Lower lobe of right lung (tissue), 2 donors: ENCODE results near the gene GMEB1. TPM values are rescaled to one million over a fixed set of nuclear protein-coding genes. Genes with fewer than 3 reads are reported as not detected.
"Not testable (repeated sequence)": the region's sequence is repeated elsewhere in the genome, so short reads cannot be mapped to it uniquely, and the experiment has no call there.

Experiments used
- ATAC-seq, 2 donors: fragments of 200-7000 bp; cut with Tn5 transposase; one replicate each; pipeline ENCODE4 v1.9.1; 2020 to 2022; ENCODE audit warnings: mild to moderate bottlenecking in 2 of 2, moderate library complexity in 2 of 2
- DNase-seq: peaks from one replicate; pipeline ENCODE4 v3.0.0-alpha.2; 2020
- H3K27ac ChIP-seq: fragments of 200-600 bp; one replicate; pipeline ENCODE4 v1.8.0; 2022
- H3K27me3 ChIP-seq: fragments of 200-600 bp; one replicate; pipeline ENCODE4 v1.8.0; 2022; ENCODE audit warnings: low read depth
- H3K36me3 ChIP-seq: fragments of 200-600 bp; one replicate; pipeline ENCODE4 v1.8.0; 2022; ENCODE audit warnings: mild to moderate bottlenecking
- H3K4me1 ChIP-seq: fragments of 200-600 bp; one replicate; pipeline ENCODE4 v1.8.0; 2022
- H3K4me3 ChIP-seq: fragments of 200-600 bp; one replicate; pipeline ENCODE4 v1.8.0; 2022; ENCODE audit warnings: mild to moderate bottlenecking
- H3K9me3 ChIP-seq: fragments of 200-600 bp; one replicate; pipeline ENCODE4 v1.8.0; 2022
- intact Hi-C: fragments of 100-400 bp; cut with DNase I; formaldehyde crosslinking; loops from one replicate; pipeline ENCODE4 v1.11.0; 2022
- total RNA-seq: library from RNA; stranded (reverse); fragmentation: NEBNext Ultra II Directional; extraction: Animal tissue kit (Norgen Biotek cat#: 25700); gene quantifications from one replicate; pipeline ENCODE4 v1.2.1, GENCODE V29; 2021
- TF ChIP-seq, protein P1 (sequence below): fragments of 200-600 bp; IDR thresholded peaks from one replicate; pipeline ENCODE4 v1.8.0; 2022; ENCODE audit warnings: antibody characterized with exemption, mild to moderate bottlenecking
- donor health status: DM: no; HTN: yes; CAD: no; lungs with severe emphysema.

The GMEB1 gene
- total RNA-seq, 1 donor from 2014 or later, result 14.2 TPM

DNA sequence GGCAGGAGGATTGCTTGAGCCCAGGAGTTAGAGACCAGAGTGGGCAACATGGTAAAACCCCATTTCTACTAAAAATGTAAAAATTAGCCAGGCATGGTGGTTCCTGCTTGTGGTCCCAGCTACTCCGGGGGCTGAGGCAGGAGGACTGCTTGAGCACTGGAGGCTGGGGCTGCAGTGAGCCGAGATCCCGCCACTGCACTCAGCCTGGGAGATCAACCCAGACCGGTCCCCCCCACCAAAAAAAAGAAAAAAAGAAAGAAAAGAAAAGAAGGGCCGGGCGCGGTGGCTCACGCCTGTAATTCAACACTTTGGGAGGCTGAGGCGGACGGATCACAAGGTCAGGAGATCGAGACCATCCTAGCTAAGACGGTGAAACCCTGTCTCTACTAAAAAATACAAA lies 1.8 kb upstream of the GMEB1 start:
- ATAC-seq (no peak), DNase-seq (no peak)
- Histone ChIP-seq H3K27ac (no peak overlapping the region), H3K36me3 (no peaks in the 10 kb centered on the region), H3K4me3 (no peak overlapping the region), H3K9me3 (no peaks in the 10 kb centered on the region), H3K4me1 (peaks cover 15% of the 10 kb centered on the region), H3K27me3 (no peaks in the 10 kb centered on the region)
- intact Hi-C loops, result no loop called here
- TF ChIP-seq, protein P1, sequence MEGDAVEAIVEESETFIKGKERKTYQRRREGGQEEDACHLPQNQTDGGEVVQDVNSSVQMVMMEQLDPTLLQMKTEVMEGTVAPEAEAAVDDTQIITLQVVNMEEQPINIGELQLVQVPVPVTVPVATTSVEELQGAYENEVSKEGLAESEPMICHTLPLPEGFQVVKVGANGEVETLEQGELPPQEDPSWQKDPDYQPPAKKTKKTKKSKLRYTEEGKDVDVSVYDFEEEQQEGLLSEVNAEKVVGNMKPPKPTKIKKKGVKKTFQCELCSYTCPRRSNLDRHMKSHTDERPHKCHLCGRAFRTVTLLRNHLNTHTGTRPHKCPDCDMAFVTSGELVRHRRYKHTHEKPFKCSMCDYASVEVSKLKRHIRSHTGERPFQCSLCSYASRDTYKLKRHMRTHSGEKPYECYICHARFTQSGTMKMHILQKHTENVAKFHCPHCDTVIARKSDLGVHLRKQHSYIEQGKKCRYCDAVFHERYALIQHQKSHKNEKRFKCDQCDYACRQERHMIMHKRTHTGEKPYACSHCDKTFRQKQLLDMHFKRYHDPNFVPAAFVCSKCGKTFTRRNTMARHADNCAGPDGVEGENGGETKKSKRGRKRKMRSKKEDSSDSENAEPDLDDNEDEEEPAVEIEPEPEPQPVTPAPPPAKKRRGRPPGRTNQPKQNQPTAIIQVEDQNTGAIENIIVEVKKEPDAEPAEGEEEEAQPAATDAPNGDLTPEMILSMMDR, result no peak

DNA sequence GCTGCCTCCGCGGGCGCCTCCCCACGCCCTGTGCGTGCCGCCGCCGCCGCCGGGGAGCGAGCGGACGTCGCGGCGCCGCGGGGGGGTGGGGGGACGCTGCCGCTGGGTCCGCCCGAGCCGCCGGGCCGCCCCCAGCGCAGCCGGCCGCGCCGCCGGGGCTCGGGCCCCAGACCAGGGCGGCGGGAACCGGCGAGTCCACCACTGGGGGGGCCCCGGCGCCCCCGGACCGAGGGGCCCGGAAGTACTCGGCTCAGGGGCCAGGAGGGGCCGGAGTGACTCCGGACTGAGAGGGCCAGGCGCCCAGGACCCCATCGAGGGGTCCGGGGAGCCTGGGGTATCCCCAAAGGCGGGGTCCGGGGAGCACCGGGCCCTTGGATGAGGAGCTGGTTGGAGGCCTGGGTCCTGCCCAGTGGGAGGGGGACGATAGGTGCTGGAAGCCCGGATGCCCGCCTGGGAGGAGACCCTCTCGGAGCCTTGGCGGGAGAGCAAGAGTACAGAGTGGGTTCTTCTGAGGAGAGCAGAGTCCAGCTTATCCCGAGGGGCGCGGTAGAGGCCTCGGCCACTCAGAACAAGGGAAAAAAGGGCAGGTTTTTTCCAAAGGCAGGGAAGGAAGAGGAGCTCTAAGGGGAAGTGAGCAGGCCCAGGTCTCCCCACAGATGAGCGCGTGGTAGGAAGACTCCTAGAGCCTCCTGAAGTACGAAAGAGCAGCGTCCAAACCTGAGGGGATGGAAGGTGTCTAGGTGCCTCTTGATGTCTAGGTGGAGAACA lies 556 bp downstream of the GMEB1 start:
- intact Hi-C loops, result no loop called here
- Histone ChIP-seq H3K36me3 (no peaks in the 10 kb centered on the region), H3K4me3 (peak overlapping the region; percentile 96), H3K9me3 (no peaks in the 10 kb centered on the region), H3K27me3 (no peaks in the 10 kb centered on the region), H3K4me1 (peaks cover 15% of the 10 kb centered on the region), H3K27ac (peak overlapping the region; percentile 99)
- TF ChIP-seq, protein P1, result no peak
- DNase-seq, result peak; percentile 78
- ATAC-seq, result peak; percentile 88

DNA sequence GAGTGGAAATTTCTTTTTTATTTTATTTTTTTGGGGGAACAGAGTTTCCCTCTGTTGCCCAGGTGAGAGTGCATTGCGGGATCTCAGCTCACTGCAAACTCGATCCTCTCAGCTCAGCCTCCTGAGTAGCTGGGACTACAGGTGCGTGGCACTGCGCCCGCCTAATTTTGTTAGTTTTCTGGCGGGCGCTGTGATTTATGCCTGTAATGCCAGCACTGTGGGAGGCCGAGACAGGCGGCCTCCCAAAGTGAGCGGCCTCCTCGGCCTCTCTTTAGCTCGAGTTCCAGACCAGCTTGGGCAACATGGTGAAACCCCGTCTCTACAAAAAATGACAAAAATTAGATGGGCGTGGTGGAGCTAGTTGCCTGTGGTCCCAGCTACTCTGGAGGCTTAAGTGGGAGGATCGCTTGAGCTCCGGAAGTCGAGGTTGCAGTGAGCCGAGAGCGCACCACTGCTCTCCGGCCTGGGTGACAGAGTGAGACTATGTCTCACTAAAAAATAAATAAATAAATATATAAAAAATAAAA lies 2.7 kb downstream of the GMEB1 start:
- no peak for DNase-seq
- Histone ChIP-seq H3K36me3 (no peaks in the 10 kb centered on the region), H3K9me3 (no peaks in the 10 kb centered on the region), H3K4me3 (no peak overlapping the region), H3K27me3 (no peaks in the 10 kb centered on the region), H3K27ac (no peak overlapping the region), H3K4me1 (peaks cover 15% of the 10 kb centered on the region)
- intact Hi-C loops, result no loop called here
- TF ChIP-seq, protein P1, result no peak
- ATAC-seq, result no peak

DNA sequence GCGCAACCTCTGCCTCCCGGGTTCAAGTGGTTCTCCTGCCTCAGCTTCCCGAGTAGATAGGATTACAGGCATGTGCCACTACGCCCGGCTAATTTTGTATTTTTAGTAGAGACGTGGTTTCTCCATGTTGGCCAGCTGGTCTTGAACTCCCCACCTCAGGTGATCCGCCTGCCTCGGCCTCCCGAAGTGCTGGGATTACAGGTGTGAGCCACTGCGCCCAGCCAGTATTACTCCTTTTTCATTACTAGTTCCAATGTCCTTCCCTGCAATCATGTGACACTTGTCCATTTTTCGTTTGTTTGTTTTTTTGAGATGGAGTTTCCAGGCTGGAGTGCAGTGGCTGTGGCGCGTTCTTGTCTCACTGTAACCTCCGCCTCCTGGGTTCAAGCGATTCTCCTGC lies 4.4 kb downstream of the GMEB1 start:
- H3K27me3 ChIP-seq, H3K27ac ChIP-seq, DNase-seq, H3K4me3 ChIP-seq, intact Hi-C loops, H3K9me3 ChIP-seq, H3K36me3 ChIP-seq, ATAC-seq: not testable (repeated sequence)
- H3K4me1 ChIP-seq, result peaks cover 12% of the 10 kb centered on the region

DNA sequence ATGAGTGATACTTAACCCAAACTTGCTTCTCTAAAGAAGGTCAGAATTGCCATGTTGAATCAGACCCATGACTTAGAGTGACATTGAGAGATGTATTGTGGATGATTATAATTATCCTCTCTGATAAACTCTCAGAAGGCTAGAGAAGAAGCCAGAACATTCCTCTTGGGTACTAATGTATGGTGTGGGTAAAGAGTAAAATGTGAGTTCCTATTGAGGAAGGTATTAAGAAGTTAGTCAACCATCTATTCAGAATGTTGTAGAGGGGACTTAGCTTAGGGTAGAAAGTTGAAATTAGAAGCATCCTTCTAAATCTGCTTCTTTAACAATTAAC lies 7.3 kb downstream of the GMEB1 start:
- TF ChIP-seq, protein P1, result no peak
- Histone ChIP-seq H3K4me3 (no peak overlapping the region), H3K27ac (no peak overlapping the region), H3K4me1 (no peaks in the 10 kb centered on the region), H3K27me3 (no peaks in the 10 kb centered on the region), H3K9me3 (no peaks in the 10 kb centered on the region), H3K36me3 (peaks cover 3% of the 10 kb centered on the region)
- intact Hi-C loops, result no loop called here
- no peak for ATAC-seq
- no peak for DNase-seq

DNA sequence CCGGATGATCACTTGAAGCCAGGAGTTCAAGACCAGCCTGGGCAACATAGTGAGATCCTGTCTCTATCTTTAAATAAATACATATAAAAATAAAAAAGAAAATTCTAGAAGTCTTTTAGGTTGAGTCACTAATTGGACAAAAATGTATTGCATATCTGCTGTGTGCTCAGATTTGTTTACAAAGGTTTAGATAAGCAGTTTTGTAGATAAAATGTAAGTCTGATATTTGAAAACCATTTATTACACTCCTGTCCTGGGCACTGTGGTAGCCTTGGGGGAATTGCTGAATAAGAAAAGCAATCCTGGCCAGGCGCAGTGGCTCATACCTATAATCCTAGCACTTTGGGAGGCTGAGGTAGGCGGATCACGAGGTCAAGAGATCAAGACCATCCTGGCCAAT lies 11.6 kb downstream of the GMEB1 start:
- no peak for DNase-seq
- TF ChIP-seq, protein P1, result no peak

More for the DNA sequence above, 11.6 kb downstream of the GMEB1 start:
- H3K4me1 ChIP-seq, result no peaks in the 10 kb centered on the region
- H3K4me3 ChIP-seq, result no peak overlapping the region
- no peak for ATAC-seq
- H3K27ac ChIP-seq, result no peak overlapping the region
- H3K27me3 ChIP-seq, result no peaks in the 10 kb centered on the region
- no peaks in the 10 kb centered on the region for H3K9me3 ChIP-seq
- peaks cover 40% of the 10 kb centered on the region for H3K36me3 ChIP-seq
- intact Hi-C loops, result no loop called here
